OCI-LY1 (cell line): Measurements from ENCODE around the gene RRP8.

ENCODE experiments used
- CTCF ChIP-seq: fragments of 200-600 bp; sonication (generic), shearing (Covaris generic); IDR thresholded peaks from 2 replicates; pipeline ENCODE4 v1.5.1; 2017; ENCODE audit warnings: mild to moderate bottlenecking, antibody characterized with exemption, low read length, moderate library complexity, mixed read lengths
- EZH2 ChIP-seq: fragments of 200-600 bp; sonication (generic), shearing (Covaris generic); IDR thresholded peaks from 2 replicates; pipeline ENCODE4 v1.8.0; 2017; ENCODE audit warnings: borderline replicate concordance, mixed run types, mild to moderate bottlenecking, antibody characterized with exemption, low read length, moderate library complexity, mixed read lengths

DNA sequence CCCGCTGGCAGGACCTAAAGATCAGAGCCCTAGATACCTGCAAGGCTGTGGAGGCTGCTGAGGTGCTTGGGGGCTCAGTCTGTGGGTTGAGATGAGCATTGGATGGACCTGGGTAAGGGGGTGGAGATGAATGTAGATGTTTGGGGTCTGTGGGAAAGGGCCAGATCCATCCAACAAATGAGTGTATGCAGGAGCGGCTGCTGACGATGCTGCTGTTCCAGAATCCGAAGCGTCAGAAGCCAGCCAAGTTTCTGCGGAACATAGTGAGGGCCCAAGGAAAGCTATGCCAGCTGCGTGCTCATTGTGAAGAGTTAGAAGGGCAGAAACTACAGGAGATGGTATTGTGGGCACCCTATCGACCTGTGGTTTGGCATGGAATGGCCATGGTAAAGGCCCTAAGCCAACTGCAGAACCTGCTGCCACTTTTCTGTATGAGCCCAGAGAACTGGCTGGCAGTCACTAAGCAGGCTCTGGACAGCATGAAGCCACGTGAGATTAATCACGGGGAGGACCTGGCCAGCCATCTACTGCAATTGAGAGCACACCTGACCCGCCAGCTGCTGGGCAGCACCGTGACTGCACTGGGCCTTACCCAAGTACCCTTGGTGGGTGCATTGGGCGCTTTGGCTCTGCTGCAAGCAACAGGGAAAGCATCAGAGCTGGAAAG is 36.6 kb downstream of the RRP8 start:
- TF ChIP-seq CTCF (no peak), EZH2 (no peak)
